HG03439 (cell line): ENCODE results near the gene LRCH4.
"Not testable (repeated sequence)": the region's sequence is repeated elsewhere in the genome, so short reads cannot be mapped to it uniquely, and the experiment has no call there.

Experiments used
- ATAC-seq: cut with Tn5 transposase; IDR thresholded peaks from one replicate; pipeline ENCODE4 v1.9.1; 2021; ENCODE audit warnings: mild to moderate bottlenecking, moderate library complexity; ENCODE audit not compliant: unreplicated experiment

Gene LRCH4

DNA sequence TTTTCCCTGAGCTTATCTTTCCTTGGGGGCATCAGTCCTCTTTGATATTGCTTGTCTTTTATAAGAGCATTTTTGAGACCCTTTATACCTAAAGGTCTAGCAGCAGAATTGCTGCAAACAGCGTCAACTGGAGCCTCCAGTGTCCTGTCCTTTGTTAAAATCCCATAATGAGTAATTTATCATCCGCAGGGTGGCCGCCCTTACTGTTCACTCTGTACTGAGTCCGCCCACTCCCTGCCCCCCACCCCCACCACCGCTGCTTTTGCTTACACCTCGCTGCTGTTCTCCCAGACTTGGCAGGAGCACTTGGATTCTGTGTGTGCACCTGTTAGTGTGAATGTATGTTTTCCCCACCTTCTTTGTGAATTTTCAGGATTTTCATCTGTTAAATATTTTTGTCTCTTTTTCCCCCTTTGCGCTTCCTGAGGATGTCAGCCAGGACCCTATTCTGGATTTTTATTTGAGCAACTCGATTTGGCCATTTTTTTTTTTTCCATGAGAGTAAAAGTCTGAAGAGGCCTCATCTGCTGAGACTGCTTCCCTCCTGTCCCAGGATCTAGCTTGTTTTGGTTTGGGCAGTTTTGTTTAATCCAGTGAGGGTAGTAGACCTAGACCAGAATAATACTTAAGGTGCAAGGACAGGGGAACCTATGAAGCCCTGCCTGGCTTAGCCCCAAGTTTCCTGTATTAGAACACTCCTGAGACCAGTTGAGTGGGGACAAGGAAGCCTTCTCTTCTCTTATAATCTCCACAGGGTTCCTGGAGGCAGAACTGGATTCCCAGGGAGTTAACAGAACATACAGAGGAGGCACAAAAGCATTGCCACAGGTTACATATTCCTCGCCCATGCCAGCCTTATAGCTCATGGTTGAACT is 38.8 kb downstream of the LRCH4 start:
- ATAC-seq = no peak

DNA sequence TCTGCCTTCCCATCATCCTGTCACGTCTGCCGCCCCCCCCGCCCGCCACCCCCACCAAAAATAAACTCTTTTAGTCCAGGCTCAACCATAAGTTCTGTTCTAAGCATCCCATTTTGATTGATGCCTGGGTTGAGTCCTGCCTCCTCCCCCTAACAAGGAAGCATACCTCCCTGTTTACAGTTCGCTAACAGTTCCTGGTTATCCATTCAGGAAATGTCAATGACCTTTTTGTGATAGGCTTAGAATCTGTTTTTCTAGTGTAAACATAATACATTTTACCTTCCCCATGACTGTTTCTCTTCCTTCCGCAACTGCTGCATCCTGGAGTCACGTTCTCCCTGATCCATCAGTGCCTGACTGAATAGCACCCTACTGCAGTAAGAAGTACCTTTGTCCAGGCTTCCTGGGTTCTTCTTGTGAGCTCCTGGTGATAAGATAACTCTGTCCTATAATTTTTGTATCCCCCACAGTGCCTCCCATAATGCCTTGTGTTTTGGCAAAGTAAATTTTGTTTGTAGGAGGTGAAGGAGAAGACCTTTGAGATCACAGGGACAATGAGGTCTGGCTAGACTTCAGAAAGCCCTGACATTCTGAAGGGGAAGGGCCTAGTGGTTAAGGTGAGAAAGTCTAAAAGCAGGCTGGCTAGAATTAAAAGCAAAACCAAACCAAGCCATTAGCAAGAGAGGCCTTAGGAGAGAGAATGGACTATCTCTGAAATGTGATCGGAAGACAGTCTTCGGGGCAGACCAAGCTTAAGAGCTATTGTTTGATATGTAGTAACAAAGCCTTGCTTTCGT is 39.6 kb downstream of the LRCH4 start:
- ATAC-seq = peak; percentile 35

DNA sequence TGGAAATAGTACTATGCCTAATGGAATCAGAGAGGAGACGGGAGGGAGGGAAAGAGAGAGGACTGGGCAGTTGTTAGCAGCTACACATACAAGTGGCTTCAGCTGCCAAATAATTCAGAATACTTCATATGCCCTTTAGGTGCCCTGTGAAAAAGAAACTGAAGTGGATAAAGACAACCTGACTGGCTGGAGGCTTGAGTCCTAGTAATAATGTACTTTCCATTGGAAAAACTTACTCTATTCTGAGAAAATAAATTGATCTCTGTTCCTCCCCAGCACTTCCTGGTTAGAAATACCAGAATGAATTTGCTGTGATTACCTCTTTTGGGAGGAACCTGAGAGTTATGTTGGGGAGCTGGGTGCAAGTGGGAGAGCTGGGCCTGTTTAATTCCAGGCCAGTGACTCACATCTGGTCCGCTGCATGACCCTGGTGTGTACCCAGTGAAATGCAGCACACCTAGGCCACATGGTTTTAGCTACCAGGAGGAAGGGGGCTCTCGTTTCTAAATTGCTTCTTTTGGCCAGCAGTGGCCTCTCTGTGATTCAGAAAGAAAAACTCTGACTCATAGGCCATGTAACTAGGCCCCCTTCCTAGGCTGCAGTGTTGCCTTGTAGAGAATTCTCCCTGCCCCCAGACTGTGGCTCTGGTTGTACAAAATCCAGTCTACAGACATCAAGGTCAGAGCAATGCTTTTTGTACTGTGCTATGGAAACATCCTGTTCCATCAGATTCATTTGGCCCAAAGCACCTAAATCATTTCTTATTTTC is 40.4 kb downstream of the LRCH4 start:
- ATAC-seq = peak; percentile 44

DNA sequence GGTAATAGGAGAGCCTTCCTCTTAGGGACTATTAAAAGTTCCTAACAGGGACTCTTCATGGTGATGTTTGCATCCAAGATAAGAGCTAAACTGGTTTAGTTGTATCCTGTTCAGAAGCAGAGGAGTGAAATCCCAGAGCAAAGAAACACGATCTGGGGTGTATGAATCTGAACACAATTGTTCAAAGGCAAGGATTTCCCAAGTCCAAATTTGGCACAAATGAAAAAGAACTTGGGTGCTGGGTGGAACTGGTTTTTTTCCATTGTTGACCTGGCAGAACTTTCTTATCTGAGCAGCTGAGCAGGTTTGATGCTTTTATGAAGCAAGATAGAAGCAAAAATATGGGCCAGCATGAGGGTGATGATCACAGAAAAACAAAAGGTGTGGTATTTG is 41.0 kb downstream of the LRCH4 start:
- no peak for ATAC-seq

DNA sequence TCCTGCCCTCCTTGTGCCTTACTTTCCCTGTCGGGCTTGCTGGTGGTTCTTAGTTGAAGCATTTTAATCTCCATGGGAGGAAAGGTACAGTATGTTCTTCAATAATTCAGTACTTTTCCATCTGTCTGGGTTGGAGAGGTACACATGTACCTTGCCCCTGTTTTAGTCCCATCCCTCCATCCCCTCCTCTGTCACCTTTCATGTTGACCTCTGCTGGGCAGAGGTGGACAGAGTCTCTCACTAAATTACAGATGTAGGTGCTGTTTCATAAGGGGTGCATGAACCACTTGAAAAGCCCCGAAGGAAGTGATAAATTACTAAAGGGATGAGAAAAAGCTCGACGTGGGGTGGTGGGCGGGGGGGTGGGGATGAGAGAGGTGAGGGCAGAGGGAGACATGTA is 41.5 kb downstream of the LRCH4 start:
- ATAC-seq = no peak

DNA sequence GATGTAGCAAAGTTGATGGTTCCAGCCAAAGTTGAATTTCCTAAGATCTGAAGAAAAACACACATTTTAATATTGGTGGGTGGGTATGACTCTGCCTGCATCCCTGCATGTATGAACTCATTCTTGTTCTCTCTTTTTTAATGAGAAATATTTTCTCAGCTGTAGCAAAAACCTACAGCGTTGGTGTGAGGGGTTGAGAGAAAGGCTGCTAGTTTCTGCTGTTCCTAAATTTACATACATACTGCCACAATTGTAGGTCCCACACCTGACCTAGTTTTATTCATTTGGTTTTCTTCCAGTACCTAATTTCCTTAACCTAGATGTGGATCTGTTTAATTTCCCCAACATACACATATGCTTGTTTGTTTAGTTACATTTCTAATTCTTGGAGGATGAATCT is 42.3 kb downstream of the LRCH4 start:
- no peak for ATAC-seq

DNA sequence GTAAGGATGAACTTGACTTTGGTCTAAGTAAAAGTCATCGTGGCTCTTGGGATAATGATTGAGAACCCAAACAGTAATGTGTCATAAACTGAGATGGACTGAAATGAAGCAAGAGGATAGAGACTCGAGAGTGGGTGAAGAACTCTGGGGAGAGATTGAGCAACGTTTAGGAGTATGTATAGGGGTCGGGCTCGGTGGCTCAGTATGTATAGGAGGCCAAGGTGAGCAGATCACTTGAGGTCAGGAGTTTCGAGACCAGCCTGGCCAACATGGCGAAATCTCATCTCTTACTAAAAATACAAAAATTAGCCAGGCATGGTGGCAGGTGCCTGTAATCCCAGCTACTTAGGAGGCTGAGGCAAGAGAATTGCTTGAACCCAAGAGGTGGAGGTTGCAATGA is 44.6 kb downstream of the LRCH4 start:
- not testable (repeated sequence) for ATAC-seq

DNA sequence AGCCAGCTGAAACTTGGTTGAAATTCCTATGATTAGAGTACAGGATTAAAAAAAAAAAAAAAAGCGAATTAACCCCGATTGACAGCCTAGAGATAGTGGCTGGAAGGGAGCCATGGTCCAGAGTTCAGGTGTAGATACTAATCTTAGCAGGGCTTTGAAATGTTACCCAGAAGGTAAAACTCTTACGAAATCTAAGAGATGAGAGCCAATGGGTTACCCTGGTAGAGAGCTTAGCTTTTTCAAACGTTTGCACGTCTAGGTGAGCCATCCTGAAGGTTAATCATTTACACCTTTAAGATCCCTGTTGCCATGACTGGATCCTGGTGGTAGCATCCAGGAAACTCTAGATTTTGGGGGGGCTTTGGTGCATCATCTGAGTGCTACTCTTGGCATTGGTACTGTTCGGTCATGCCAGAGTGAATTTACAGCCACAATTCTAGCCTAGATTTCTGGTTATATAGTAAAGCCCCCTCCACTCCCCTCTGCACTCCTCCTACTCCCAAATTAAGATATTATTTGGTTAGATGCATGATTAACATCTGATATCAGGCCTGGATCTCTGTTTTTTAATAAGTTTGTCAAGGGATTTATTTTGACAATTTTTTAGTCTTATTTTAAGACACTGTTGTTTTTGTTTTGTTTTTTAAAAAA is 45.7 kb downstream of the LRCH4 start:
- no peak for ATAC-seq

DNA sequence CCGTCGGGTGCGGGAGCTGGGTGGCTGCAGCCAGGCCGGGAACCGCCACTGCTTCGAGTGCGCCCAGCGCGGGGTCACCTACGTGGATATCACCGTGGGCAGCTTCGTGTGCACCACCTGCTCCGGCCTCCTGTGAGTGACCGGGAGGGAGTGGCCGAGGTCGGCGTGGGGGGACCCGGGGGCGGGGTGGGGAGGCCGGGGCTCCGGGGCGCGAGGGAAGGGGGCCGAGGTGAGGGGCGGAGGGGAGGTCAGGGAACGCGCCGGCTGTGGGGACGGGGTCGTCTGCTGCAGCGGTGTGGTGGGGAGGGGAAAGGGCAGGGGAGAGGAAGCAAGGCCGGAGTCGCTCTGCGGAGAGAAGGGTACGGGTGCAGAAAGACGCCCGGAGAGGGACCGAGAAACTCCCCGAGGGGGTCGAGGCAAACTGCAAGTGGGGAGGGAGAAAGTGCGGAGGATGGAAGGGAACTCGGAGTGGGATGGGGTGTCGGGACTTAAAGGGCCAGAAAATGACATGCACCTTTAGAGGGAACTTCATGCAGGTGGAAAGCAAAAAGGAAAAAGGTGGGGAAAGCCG is 46.4 kb downstream of the LRCH4 start:
- no peak for ATAC-seq

DNA sequence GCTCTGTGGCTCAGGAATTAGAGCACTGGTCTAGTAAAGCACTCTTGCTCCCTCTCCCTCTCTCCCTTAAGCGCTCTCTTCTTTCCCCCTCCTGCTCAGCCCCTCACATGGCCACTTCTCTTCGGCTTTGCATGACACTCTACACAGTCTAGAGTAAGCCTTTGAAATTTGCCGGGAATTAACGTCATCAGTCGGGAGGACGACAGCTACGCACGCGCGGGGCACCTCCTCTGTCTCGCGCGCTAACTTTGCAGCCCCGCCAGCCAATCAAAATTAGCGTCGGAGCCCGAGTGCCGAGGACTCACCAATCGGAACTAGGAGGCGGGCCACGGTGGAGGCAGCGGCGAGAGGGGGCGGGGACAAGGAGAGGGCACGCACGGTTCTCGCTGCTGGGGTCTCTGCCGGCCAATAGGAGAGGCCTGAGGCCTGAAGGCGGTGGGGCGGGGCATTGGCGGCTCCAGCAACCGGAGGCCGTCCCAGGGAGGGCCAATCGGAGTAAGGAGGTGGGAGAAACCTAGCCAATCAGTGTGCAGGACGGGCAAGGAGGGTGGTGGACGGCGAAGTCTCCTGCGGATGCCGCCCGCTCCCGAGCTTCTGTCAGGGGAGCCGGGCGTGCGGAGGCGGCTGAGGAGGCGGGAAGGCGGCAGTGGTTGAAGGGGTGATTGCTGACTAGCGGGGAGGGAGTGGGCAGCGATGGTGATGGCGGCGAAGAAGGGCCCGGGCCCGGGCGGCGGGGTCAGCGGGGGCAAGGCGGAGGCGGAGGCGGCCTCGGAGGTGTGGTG is 47.1 kb downstream of the LRCH4 start, which contains the start of gene AGFG2:
Gene AGFG2 (plus strand): TSS at position 550 of the 782 bp plus-strand sequence. CDS start 144 bp downstream, at position 694.
- ATAC-seq = peak; percentile 90

DNA sequence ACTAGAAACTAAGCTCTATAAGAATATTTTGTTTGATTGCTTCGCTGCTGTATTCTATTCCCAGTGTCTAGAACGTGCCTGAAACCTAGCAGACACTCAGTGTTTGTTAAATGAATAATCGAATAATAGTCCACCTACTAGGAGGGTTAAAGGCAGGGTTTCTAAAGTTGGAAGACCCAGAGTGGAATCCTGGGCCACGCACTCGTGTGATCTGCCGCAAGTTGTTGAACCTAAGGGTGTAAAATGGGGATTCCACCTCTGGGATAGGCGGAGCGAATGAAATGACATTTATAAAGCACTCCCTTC is 47.6 kb downstream of the LRCH4 start:
- peak; percentile 1 for ATAC-seq

DNA sequence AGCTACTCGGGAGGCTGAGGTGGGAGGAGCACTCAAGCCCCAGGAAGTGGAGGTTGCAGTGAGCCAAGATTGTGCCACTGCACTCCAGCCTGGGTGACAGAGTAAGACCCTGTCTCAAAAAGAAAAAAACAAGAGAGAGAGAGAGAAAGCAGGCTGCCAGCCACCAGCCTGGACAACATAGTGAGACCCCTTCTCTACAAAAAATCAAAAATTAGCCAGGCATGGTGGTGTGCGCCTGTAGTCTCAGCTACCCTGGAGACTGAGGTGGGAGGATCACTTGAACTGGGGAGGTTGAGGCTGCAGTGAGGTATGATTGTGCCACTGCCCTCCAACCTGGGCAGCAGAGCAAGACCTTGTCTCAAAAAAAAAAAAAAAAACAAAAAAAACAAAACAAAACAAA is 49.2 kb downstream of the LRCH4 start:
- not testable (repeated sequence) for ATAC-seq

DNA sequence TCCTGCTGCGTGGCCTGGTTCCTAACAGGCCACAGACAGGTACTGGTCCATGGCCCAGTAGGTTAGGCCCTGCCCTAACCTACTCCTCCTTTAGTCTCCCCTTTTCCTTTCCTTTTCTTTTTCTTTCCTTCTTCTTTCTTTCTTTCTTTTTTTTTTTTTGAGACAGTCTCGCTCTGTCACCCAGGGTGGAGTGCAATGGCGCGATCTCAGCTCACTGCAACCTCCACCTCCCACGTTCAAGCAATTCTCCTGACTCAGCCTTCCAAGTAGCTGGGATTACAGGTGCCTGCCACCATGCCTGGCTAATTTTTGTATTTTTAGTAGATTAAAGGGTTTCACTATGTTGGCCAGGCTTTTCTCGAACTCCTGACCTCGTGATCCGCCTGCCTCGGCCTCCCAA is 49.9 kb downstream of the LRCH4 start:
- not testable (repeated sequence) for ATAC-seq

DNA sequence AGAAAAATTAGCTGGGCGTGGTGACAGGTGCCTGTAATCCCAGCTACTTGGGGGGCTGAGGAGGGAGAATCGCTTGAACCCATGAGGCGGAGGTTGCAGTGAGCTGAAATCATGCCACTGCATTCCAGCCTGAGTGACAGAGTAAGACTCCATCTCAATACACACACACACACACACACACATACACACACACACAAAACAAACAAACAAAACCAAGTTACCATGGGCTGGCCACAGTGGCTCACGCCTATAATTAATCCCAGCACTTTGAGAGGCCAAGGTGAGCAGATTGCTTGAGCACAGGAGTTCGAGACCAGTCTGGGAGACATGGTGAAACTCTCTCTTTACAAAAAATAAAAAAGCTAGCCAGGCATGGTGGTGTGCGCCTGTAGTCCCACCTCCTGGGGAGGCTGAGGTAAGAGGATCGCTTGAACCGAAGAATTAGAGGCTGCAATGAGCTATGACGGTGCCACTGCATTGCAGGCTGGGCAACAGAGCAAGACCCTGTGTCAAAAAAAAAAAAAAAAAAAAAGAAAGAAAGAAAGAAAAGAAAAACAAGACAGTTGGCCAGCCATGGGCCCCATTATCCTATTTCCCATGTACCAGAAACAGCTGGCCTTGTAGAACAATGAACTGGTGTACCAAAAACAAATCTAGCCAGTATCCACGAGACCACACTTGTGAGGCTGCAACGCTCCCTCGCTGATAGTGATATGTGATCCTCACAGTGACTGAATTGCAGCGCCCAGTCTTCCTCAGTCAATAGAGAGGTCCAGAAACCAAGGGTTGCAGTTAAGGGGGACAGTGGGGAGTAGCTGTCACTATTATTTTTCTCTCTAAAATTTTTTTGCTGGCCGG is 53.5 kb downstream of the LRCH4 start:
- ATAC-seq = no peak

DNA sequence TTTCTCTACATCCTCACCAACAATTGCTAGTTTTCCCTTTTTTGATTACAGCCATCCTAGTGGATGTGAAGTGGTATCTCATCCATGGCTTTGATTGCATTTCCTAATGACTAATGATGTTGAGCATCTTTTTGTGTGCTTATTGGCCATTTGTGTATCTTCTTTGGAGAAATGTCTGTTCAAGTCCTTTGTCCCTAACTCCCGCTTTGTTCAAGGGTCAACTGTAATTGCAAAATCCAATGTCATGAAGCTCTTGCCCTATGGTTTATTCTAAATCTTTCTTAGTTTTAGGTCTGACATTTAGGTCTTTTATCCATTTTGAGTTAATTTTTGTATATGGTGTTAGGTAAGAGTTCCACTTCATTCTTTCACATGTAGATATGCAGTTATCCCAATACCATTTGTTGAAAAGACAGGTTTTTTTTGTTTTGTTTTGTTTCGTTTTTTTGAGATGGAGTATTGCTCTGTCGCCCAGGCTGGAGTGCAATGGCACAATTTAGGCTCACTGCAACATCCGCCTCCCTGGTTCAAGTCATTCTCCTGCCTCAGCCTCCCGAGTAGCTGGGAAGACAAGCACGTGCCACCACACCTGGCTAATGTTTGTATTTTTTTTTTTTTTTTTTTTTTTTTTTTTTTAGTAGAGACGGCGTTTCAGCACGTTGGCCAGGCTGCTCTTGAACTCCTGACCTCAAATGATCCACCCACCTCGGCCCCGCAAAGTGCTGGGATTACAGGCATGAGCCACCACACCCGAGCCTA is 57.6 kb downstream of the LRCH4 start:
- ATAC-seq = not testable (repeated sequence)
